ENCODE results near the gene FLNB.

Gene FLNB

DNA sequence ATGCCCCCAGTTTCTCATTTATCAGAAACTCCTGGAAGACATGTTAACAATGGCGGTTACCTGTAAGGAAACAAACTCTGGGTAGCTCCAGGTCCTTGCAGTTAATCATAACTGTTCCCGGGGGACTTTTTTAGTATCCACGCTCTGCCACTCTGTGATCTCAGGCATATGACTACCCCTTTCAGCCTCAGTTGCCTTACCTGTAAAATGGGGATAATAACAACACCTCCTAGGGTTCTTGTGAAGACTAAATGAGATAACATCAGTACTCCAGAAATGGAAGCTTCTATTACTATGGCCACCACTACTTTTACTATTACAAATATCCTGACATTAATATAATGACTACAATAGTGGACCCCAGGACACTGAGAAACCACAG, 7.1 kb upstream of the FLNB start:
- TF ChIP-seq GLIS3 (CRISPR knock-in tag; IDR thresholded peaks at IDR 0.05) (no peak), POU6F1 (CRISPR knock-in tag; IDR thresholded peaks at IDR 0.05; ENCODE audit: borderline replicate concordance, low read depth) (no peak), OSR1 (CRISPR knock-in tag; IDR thresholded peaks at IDR 0.05) (no peak)
- no peak for ATAC-seq

- TF ChIP-seq, protein P1, sequence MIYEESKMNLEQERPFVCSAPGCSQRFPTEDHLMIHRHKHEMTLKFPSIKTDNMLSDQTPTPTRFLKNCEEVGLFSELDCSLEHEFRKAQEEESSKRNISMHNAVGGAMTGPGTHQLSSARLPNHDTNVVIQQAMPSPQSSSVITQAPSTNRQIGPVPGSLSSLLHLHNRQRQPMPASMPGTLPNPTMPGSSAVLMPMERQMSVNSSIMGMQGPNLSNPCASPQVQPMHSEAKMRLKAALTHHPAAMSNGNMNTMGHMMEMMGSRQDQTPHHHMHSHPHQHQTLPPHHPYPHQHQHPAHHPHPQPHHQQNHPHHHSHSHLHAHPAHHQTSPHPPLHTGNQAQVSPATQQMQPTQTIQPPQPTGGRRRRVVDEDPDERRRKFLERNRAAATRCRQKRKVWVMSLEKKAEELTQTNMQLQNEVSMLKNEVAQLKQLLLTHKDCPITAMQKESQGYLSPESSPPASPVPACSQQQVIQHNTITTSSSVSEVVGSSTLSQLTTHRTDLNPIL (CRISPR knock-in tag; IDR thresholded peaks at IDR 0.05; ENCODE audit: low read depth), result no peak
- TF ChIP-seq ARNTL (CRISPR knock-in tag; IDR thresholded peaks at IDR 0.05; ENCODE audit: borderline replicate concordance, low read depth), result no peak
- TF ChIP-seq ISL1 (CRISPR knock-in tag; IDR thresholded peaks at IDR 0.05), result no peak
- no peak for TF ChIP-seq ZFP3 (CRISPR knock-in tag; IDR thresholded peaks at IDR 0.05)
- TF ChIP-seq POU6F1 (CRISPR knock-in tag; IDR thresholded peaks at IDR 0.05; ENCODE audit: borderline replicate concordance, low read depth), result no peak
- no peak for TF ChIP-seq TSHZ2 (CRISPR knock-in tag; IDR thresholded peaks at IDR 0.05)
- TF ChIP-seq SNAI2 (CRISPR knock-in tag; IDR thresholded peaks at IDR 0.05), result no peak
- no peak for TF ChIP-seq GLIS3 (CRISPR knock-in tag; IDR thresholded peaks at IDR 0.05)
- TF ChIP-seq RARB (CRISPR knock-in tag; IDR thresholded peaks at IDR 0.05), result no peak
- no peak for TF ChIP-seq PPARA (CRISPR knock-in tag; IDR thresholded peaks at IDR 0.05; ENCODE audit: borderline replicate concordance)
- TF ChIP-seq TOX (CRISPR knock-in tag; IDR thresholded peaks at IDR 0.05; ENCODE audit: borderline replicate concordance), result no peak
- no peak for TF ChIP-seq OSR1 (CRISPR knock-in tag; IDR thresholded peaks at IDR 0.05)
- TF ChIP-seq CSDC2 (CRISPR knock-in tag; IDR thresholded peaks at IDR 0.05), result no peak
- no peak for TF ChIP-seq ZC3H10 (CRISPR knock-in tag; IDR thresholded peaks at IDR 0.05)
- no peak for TF ChIP-seq CSRNP3 (CRISPR knock-in tag; IDR thresholded peaks at IDR 0.05)
- TF ChIP-seq TCF4 (CRISPR knock-in tag; IDR thresholded peaks at IDR 0.05; ENCODE audit: borderline replicate concordance), result no peak
- TF ChIP-seq BACH2 (CRISPR knock-in tag; IDR thresholded peaks at IDR 0.05; ENCODE audit: borderline replicate concordance), result no peak
- no peak for TF ChIP-seq ZFP30 (CRISPR knock-in tag; IDR thresholded peaks at IDR 0.05)
- TF ChIP-seq, protein P2, sequence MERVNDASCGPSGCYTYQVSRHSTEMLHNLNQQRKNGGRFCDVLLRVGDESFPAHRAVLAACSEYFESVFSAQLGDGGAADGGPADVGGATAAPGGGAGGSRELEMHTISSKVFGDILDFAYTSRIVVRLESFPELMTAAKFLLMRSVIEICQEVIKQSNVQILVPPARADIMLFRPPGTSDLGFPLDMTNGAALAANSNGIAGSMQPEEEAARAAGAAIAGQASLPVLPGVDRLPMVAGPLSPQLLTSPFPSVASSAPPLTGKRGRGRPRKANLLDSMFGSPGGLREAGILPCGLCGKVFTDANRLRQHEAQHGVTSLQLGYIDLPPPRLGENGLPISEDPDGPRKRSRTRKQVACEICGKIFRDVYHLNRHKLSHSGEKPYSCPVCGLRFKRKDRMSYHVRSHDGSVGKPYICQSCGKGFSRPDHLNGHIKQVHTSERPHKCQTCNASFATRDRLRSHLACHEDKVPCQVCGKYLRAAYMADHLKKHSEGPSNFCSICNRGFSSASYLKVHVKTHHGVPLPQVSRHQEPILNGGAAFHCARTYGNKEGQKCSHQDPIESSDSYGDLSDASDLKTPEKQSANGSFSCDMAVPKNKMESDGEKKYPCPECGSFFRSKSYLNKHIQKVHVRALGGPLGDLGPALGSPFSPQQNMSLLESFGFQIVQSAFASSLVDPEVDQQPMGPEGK (CRISPR knock-in tag; IDR thresholded peaks at IDR 0.05; ENCODE audit: borderline replicate concordance), result no peak
- no peak for TF ChIP-seq ESRRG (CRISPR knock-in tag; IDR thresholded peaks at IDR 0.05)
- no peak for ATAC-seq
These were observed 6.2 kb upstream of the FLNB start for GRCh38 chr3:58001979-58002378.

- no peak for ATAC-seq
- no peak for TF ChIP-seq GLIS3 (CRISPR knock-in tag; IDR thresholded peaks at IDR 0.05)
- no peak for TF ChIP-seq ISL1 (CRISPR knock-in tag; IDR thresholded peaks at IDR 0.05)
- no peak for TF ChIP-seq TCF4 (CRISPR knock-in tag; IDR thresholded peaks at IDR 0.05; ENCODE audit: borderline replicate concordance)
These were observed 5.1 kb upstream of the FLNB start for GRCh38 chr3:58003093-58003492.

All from SK-N-SH treated with all-trans-retinoic acid at 6 μM for 48 hours (cell line).